Keratinocyte (primary cell): ENCODE results near the gene DENND6A. TPM values are rescaled to one million over a fixed set of nuclear protein-coding genes. Genes with fewer than 3 reads are reported as not detected.

Source experiments
- DNase-seq: peaks from one replicate; pipeline ENCODE4 v3.0.0-alpha.2; 2011; ENCODE audit warnings: low read depth, missing footprints, low spot score
- FAIRE-seq: peaks from 2 replicates; lab custom pipeline; 2011; peaks lifted over from hg19 to GRCh38; lab: Jason Lieb, UNC
- H2AFZ ChIP-seq: 2 replicates; pipeline ENCODE4 v1.6.0; 2012; ENCODE audit warnings: low read length, control low read depth, inconsistent platforms; ENCODE audit not compliant: control insufficient read depth
- H3K27ac ChIP-seq: 2 replicates; pipeline ENCODE4 v1.5.1; 2011; ENCODE audit warnings: low read length; ENCODE audit not compliant: control insufficient read depth, insufficient read depth
- H3K27me3 ChIP-seq: 3 replicates; pipeline ENCODE4 v1.6.0; 2011; ENCODE audit warnings: low read length; ENCODE audit not compliant: control insufficient read depth, insufficient read depth; ENCODE audit errors: extremely low read depth
- H3K36me3 ChIP-seq, 2 experiments: 2 replicates in 1 of 2; 3 replicates in 1 of 2; pipeline ENCODE4 v1.5.1; 2011; ENCODE audit warnings: low read length in 2 of 2, mild to moderate bottlenecking in 1 of 2; ENCODE audit not compliant: control insufficient read depth in 2 of 2, insufficient read depth in 2 of 2; ENCODE audit errors: extremely low read depth in 1 of 2
- H3K4me1 ChIP-seq: 3 replicates; pipeline ENCODE4 v1.5.1; 2011; ENCODE audit warnings: low read length; ENCODE audit not compliant: control insufficient read depth, insufficient read depth; ENCODE audit errors: extremely low read depth
- H3K4me2 ChIP-seq: 3 replicates; pipeline ENCODE4 v1.6.0; 2011; ENCODE audit warnings: low read depth, low read length; ENCODE audit not compliant: control insufficient read depth, insufficient read depth; ENCODE audit errors: extremely low read depth
- H3K4me3 ChIP-seq, 3 experiments: fragments of 200-600 bp in 1 of 3; sonication (generic) in 1 of 3; 2 replicates in 2 of 3; 3 replicates in 1 of 3; pipeline ENCODE4 v1.5.1; 2011 to 2016; ENCODE audit warnings: low read length in 3 of 3, mild to moderate bottlenecking in 3 of 3, control low read depth in 2 of 3, inconsistent platforms in 1 of 3, low read depth in 1 of 3, mixed read lengths in 1 of 3, mixed run types in 1 of 3, moderate library complexity in 1 of 3; ENCODE audit not compliant: control insufficient read depth in 2 of 3, insufficient read depth in 2 of 3; ENCODE audit errors: extremely low read depth in 1 of 3
- H3K79me2 ChIP-seq: 2 replicates; pipeline ENCODE4 v1.6.0; 2012; ENCODE audit warnings: low read length; ENCODE audit not compliant: control insufficient read depth, insufficient read depth
- H3K9ac ChIP-seq: 3 replicates; pipeline ENCODE4 v1.6.0; 2011; ENCODE audit warnings: low read length; ENCODE audit not compliant: control insufficient read depth, insufficient read depth; ENCODE audit errors: extremely low read depth
- H3K9me1 ChIP-seq: 3 replicates; pipeline ENCODE4 v1.6.0; 2011; ENCODE audit warnings: low read length; ENCODE audit not compliant: control insufficient read depth, insufficient read depth; ENCODE audit errors: extremely low read depth
- H3K9me3 ChIP-seq: 2 replicates; pipeline ENCODE4 v1.5.1; 2012; ENCODE audit warnings: low read depth, low read length; ENCODE audit not compliant: control insufficient read depth
- H4K20me1 ChIP-seq: 3 replicates; pipeline ENCODE4 v1.6.0; 2011; ENCODE audit warnings: low read length; ENCODE audit not compliant: control insufficient read depth, insufficient read depth; ENCODE audit errors: extremely low read depth
- CTCF ChIP-seq, 3 experiments: IDR thresholded peaks in 1 of 3; conservative IDR thresholded peaks in 1 of 3; optimal IDR thresholded peaks in 1 of 3; 2 replicates in 2 of 3; 3 replicates in 1 of 3; pipeline versions ENCODE3 to v1.5.1; 2011; ENCODE audit warnings: low read length in 3 of 3, mild to moderate bottlenecking in 3 of 3, moderate library complexity in 2 of 3, control low read depth in 1 of 3, inconsistent platforms in 1 of 3; ENCODE audit not compliant: insufficient read depth in 2 of 3; ENCODE audit errors: extremely low read depth in 1 of 3
- EZH2 ChIP-seq: IDR thresholded peaks from one replicate; pipeline ENCODE4 v1.6.1; 2012; ENCODE audit warnings: inconsistent platforms, mild to moderate bottlenecking, low read length, moderate library complexity
- dilution Hi-C: fragments of 300-500 bp; cut with MboI; formaldehyde crosslinking; loops from one replicate; pipeline ENCODE4 v1.7.0; 2020; ENCODE audit warnings: low sequenced_read_pairs; ENCODE audit not compliant: extremely low pct_ligation_motif_present
- polyA plus RNA-seq, 5 experiments: library from polyadenylated mRNA; depleted of rRNA in 3 of 5; stranded (reverse) in 3 of 5; stranded (forward) in 1 of 5; unstranded in 1 of 5; fragments of >200 nt; gene quantifications; 1 replicate in 1 of 5; 2 replicates in 3 of 5; 3 replicates in 1 of 5; pipeline versions ENCODE4 v1.2.1 to v1.2.3, GENCODE V29; 2011 to 2012; ENCODE audit warnings: missing spikeins in 2 of 5, low read depth in 1 of 5, low replicate concordance in 1 of 5

The DENND6A gene
- polyA plus RNA-seq, 1 donor (not counting 4 experiments of a cell fraction or from before 2014, with no cell fraction given) = 22.8 TPM

GRCh38 chr3:57604971-57605370 is 87.9 kb downstream of the DENND6A start:
- Histone ChIP-seq H3K4me1 (no peaks in the 10 kb centered on the region), H2AFZ (no peak overlapping the region), H3K9me3 (no peaks in the 10 kb centered on the region), H3K4me2 (no peak overlapping the region), H3K9me1 (no peaks in the 10 kb centered on the region), H3K79me2 (no peaks in the 10 kb centered on the region), H3K27ac (no peak overlapping the region), H3K27me3 (no peaks in the 10 kb centered on the region), H3K9ac (no peak overlapping the region), H3K4me3 (no peak overlapping the region), H3K36me3 (no peaks in the 10 kb centered on the region), H4K20me1 (no peaks in the 10 kb centered on the region)
- DNase-seq (no peak), FAIRE-seq (no peak)
- no peak for TF ChIP-seq EZH2
- TF ChIP-seq CTCF (optimal IDR thresholded peaks at IDR 0.05 in 1 of 3, IDR thresholded peaks at IDR 0.05 in 1 of 3, conservative IDR thresholded peaks at IDR 0.05 in 1 of 3; ENCODE audit: extremely low read depth in 1 of 3, insufficient read depth in 2 of 3, low read length in 3 of 3) = no peak
- dilution Hi-C loops = no loop called here

GRCh38 chr3:57600195-57600594 is 92.7 kb downstream of the DENND6A start:
- Histone ChIP-seq H3K4me2 (no peak overlapping the region), H3K9me1 (no peaks in the 10 kb centered on the region), H3K27me3 (no peaks in the 10 kb centered on the region), H3K9ac (no peak overlapping the region), H3K4me1 (peaks cover 4% of the 10 kb centered on the region), H3K36me3 (no peaks in the 10 kb centered on the region), H2AFZ (no peak overlapping the region), H3K27ac (no peak overlapping the region), H3K79me2 (peaks cover 25% of the 10 kb centered on the region), H3K9me3 (no peaks in the 10 kb centered on the region), H4K20me1 (peaks cover 9% of the 10 kb centered on the region), H3K4me3 (no peak overlapping the region)
- TF ChIP-seq CTCF (optimal IDR thresholded peaks at IDR 0.05 in 1 of 3, IDR thresholded peaks at IDR 0.05 in 1 of 3, conservative IDR thresholded peaks at IDR 0.05 in 1 of 3; ENCODE audit: extremely low read depth in 1 of 3, insufficient read depth in 2 of 3, low read length in 3 of 3) (no peak), EZH2 (no peak)
- FAIRE-seq = no peak
- no peak for DNase-seq
- dilution Hi-C loops = no loop called here
